Lower leg skin (tissue), 4 donors: Measurements from ENCODE around the gene P2RY11. TPM values are rescaled to one million over a fixed set of nuclear protein-coding genes. Genes with fewer than 3 reads are reported as not detected.

Source experiments
- DNase-seq, 2 donors: peaks; one replicate each; pipeline ENCODE4 v3.0.0-alpha.2; 2019; ENCODE audit warnings: low spot score in 2 of 2
- H3K4me3 ChIP-seq: fragments of 200-600 bp; sonication (generic); 2 replicates; pipeline ENCODE4 v1.5.1; 2017; ENCODE audit warnings: mild to moderate bottlenecking, low read depth; ENCODE audit not compliant: poor library complexity, severe bottlenecking
- CTCF ChIP-seq, 3 donors: fragments of 450-650 bp; IDR thresholded peaks; one replicate each; pipeline ENCODE4 v1.5.1; 2016; ENCODE audit warnings: antibody characterized with exemption in 3 of 3, mild to moderate bottlenecking in 3 of 3, moderate library complexity in 2 of 3
- POLR2A ChIP-seq, 2 donors: fragments of 450-650 bp; IDR thresholded peaks; one replicate each; pipeline ENCODE4 v1.6.1; 2016 to 2017; ENCODE audit warnings: antibody characterized with exemption in 2 of 2, mild to moderate bottlenecking in 1 of 2, moderate library complexity in 1 of 2
- WGBS, 2 donors: methylation state at CpG; one replicate each; pipeline ENCODE4 v1.1.5; 2018; 5-methylcytosine and 5-hydroxymethylcytosine counted together
- intact Hi-C: fragments of 100-400 bp; cut with DNase I; formaldehyde crosslinking; loops from one replicate; pipeline ENCODE4 v1.15.0; 2023; ENCODE audit warnings: low total_unique reads
- total RNA-seq, 4 donors: library from RNA; depleted of rRNA; stranded (reverse); fragments of >200 nt; gene quantifications; one replicate each; pipeline ENCODE4 v1.1.0, GENCODE V29; 2016

Gene P2RY11
- total RNA-seq, 4 donors from 2014 or later, result 19.0 to 26.3 (median 22.5) TPM

- no peak for TF ChIP-seq POLR2A (IDR thresholded peaks at IDR 0.05)
- no peak for TF ChIP-seq CTCF (IDR thresholded peaks at IDR 0.05)
- WGBS, 2 donors, result 93 to 94% methylated on average over 21 of the region's 21 CpGs
- no peak overlapping the region for H3K4me3 ChIP-seq
- DNase-seq, result no peak
- intact Hi-C loops, result loop anchor here (10.0 kb wide), 2 partner anchors 128 to 182 kb away; partner anchors contain the start of gene OLFM2
These were observed 5.5 kb downstream of the P2RY11 start for GRCh38 chr19:10116866-10117616.

GRCh38 chr19:10118960-10119359 lies 7.5 kb downstream of the P2RY11 start:
- TF ChIP-seq CTCF (IDR thresholded peaks at IDR 0.05) (no peak), POLR2A (IDR thresholded peaks at IDR 0.05) (no peak)
- intact Hi-C loops, result loop anchor here (10.0 kb wide), 2 partner anchors 126 to 184 kb away; partner anchors contain the start of gene OLFM2
- H3K4me3 ChIP-seq, result peak overlapping the region; percentile 77
- DNase-seq, result no peak
- 32 to 36% methylated on average over 12 of the region's 12 CpGs for WGBS, 2 donors

- 24 to 32% methylated on average over 9 of the region's 9 CpGs for WGBS, 2 donors
- DNase-seq, result no peak
- intact Hi-C loops, result no loop called here
- no peak for TF ChIP-seq POLR2A (IDR thresholded peaks at IDR 0.05)
- TF ChIP-seq CTCF (IDR thresholded peaks at IDR 0.05), result no peak
- no peak overlapping the region for H3K4me3 ChIP-seq
These were observed 9.2 kb downstream of the P2RY11 start for GRCh38 chr19:10120538-10121189.

- DNase-seq, result no peak
- intact Hi-C loops, result no loop called here
- no peak for TF ChIP-seq POLR2A (IDR thresholded peaks at IDR 0.05)
- TF ChIP-seq CTCF (IDR thresholded peaks at IDR 0.05), result no peak
- 49 to 58% methylated on average over 6 of the region's 6 CpGs for WGBS, 2 donors
- H3K4me3 ChIP-seq, result no peak overlapping the region
These were observed 10.6 kb downstream of the P2RY11 start for GRCh38 chr19:10122045-10122444.

GRCh38 chr19:10124429-10124828 lies 12.9 kb downstream of the P2RY11 start:
- 91 to 95% methylated on average over 7 of the region's 7 CpGs for WGBS, 2 donors
- TF ChIP-seq POLR2A (IDR thresholded peaks at IDR 0.05), result no peak
- no peak for TF ChIP-seq CTCF (IDR thresholded peaks at IDR 0.05)
- no peak for DNase-seq
- H3K4me3 ChIP-seq, result no peak overlapping the region
- intact Hi-C loops, result no loop called here
